ENCODE measurements around the gene LRRK1.

DNA sequence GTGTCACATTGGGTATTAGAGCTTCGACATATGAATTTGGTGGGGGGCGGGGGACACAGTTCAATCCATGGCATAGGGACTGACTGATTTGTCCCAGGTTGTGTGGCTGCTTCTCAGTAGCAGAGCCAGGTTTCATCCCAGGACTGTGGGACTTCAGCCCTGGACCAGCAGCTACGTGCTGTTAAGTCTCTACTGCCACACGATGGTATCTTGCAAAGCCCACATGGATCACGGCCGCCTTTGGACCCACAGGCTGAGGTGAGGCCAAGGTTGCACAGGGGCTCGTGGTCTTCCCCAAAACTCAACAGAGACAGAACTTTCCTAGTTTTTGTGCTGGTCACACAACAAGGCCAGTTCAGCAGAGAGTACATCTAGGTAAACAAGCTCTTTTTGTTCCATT is 97.4 kb downstream of the LRRK1 start:
- TF ChIP-seq CTCF (IDR thresholded peaks at IDR 0.05) (no peak), POLR2A (IDR thresholded peaks at IDR 0.05) (no peak)

All from esophagus squamous epithelium (tissue), 4 donors.